Skeletal muscle tissue (tissue), 4 donors: Measurements from ENCODE around the gene WDR46. TPM values are rescaled to one million over a fixed set of nuclear protein-coding genes. Genes with fewer than 3 reads are reported as not detected.

Experiments
- H3K27ac ChIP-seq: one replicate; pipeline ENCODE4 v1.7.0; 2013; ENCODE audit warnings: mild to moderate bottlenecking, low read depth, low read length, inconsistent platforms
- H3K27me3 ChIP-seq, 3 donors: one replicate each; pipeline ENCODE4 v1.7.0; 2013; ENCODE audit warnings: low read length in 3 of 3; ENCODE audit not compliant: control insufficient read depth in 3 of 3, insufficient read depth in 3 of 3
- H3K36me3 ChIP-seq, 3 donors: one replicate each; pipeline ENCODE4 v1.7.0; 2013; ENCODE audit warnings: low read length in 3 of 3; ENCODE audit not compliant: control insufficient read depth in 3 of 3, insufficient read depth in 3 of 3
- H3K4me1 ChIP-seq, 3 donors: one replicate each; pipeline ENCODE4 v1.7.0; 2013; ENCODE audit warnings: low read length in 3 of 3, mild to moderate bottlenecking in 3 of 3; ENCODE audit not compliant: control insufficient read depth in 3 of 3, insufficient read depth in 3 of 3
- H3K4me3 ChIP-seq, 3 donors: one replicate each; pipeline ENCODE4 v1.7.0; 2013; ENCODE audit warnings: low read length in 3 of 3
- H3K9ac ChIP-seq, 3 donors: one replicate each; pipeline ENCODE4 v1.7.0; 2013; ENCODE audit warnings: low read length in 3 of 3, mild to moderate bottlenecking in 3 of 3, moderate library complexity in 2 of 3, low read depth in 1 of 3
- H3K9me3 ChIP-seq, 3 donors: one replicate each; pipeline ENCODE4 v1.7.0; 2013; ENCODE audit warnings: low read length in 3 of 3; ENCODE audit not compliant: control insufficient read depth in 3 of 3
- total RNA-seq: library from RNA; depleted of rRNA; stranded (reverse); fragments of >200 nt; gene quantifications from one replicate; pipeline ENCODE4 v1.2.3, GENCODE V29; 2014
- donor health status: Osteomylitis.

Gene WDR46
- total RNA-seq, 1 donor from 2014 or later, result 67.3 TPM

GRCh38 chr6:33249732-33250630 lies 39.1 kb downstream of the WDR46 start:
- Histone ChIP-seq H3K27me3 (no peaks in the 10 kb centered on the region), H3K4me3 (peak overlapping the region; percentile 79 to 92 (median 87)), H3K36me3 (peaks cover 5 to 14% (median 12%) of the 10 kb centered on the region in 3 donors), H3K27ac (peak overlapping the region; percentile 94), H3K9ac (peak overlapping the region; percentile 88 to 97 (median 93)), H3K4me1 (peaks cover 21 to 23% (median 22%) of the 10 kb centered on the region in 3 donors), H3K9me3 (no peaks in the 10 kb centered on the region)

- peak overlapping the region; percentile 88 to 97 (median 93) for H3K9ac ChIP-seq
- no peaks in the 10 kb centered on the region for H3K27me3 ChIP-seq
- no peaks in the 10 kb centered on the region for H3K9me3 ChIP-seq
- H3K27ac ChIP-seq, result peak overlapping the region; percentile 94
- peaks cover 5 to 13% (median 12%) of the 10 kb centered on the region in 3 donors for H3K36me3 ChIP-seq
- peaks cover 21 to 23% (median 22%) of the 10 kb centered on the region in 3 donors for H3K4me1 ChIP-seq
- H3K4me3 ChIP-seq, result peak overlapping the region; percentile 82 to 92 (median 87)
These were observed 39.9 kb downstream of the WDR46 start for GRCh38 chr6:33248932-33249731.

DNA sequence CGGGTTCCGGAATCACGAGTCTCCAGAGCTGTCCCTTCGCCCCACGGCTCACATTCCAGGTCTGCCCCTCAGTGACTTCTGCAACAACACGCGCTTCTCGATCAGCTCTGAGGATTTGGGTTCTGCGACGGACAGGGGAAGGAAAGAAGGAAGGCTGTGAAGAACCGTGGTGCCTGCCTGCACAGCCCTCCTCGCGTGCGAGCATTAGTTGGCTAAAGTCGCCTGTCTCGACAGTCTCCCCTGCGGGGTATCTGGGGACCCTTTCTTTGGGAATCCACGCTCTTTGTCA lies 40.5 kb downstream of the WDR46 start:
- Histone ChIP-seq H3K4me1 (peaks cover 21 to 23% (median 22%) of the 10 kb centered on the region in 3 donors), H3K36me3 (peaks cover 5 to 13% (median 12%) of the 10 kb centered on the region in 3 donors), H3K9ac (peak overlapping the region; percentile 84 to 97 (median 93)), H3K4me3 (peak overlapping the region; percentile 82 to 92 (median 87)), H3K27me3 (no peaks in the 10 kb centered on the region), H3K27ac (peak overlapping the region; percentile 94), H3K9me3 (no peaks in the 10 kb centered on the region)

GRCh38 chr6:33247977-33248642 lies 40.9 kb downstream of the WDR46 start:
- Histone ChIP-seq H3K27ac (peak overlapping the region; percentile 94), H3K4me1 (peaks cover 21 to 23% (median 22%) of the 10 kb centered on the region in 3 donors), H3K27me3 (no peaks in the 10 kb centered on the region), H3K9ac (peak overlapping the region; percentile 84 to 97 (median 93)), H3K4me3 (peak overlapping the region; percentile 82 to 92 (median 87)), H3K9me3 (no peaks in the 10 kb centered on the region), H3K36me3 (peaks cover 5 to 13% (median 12%) of the 10 kb centered on the region in 3 donors)

DNA sequence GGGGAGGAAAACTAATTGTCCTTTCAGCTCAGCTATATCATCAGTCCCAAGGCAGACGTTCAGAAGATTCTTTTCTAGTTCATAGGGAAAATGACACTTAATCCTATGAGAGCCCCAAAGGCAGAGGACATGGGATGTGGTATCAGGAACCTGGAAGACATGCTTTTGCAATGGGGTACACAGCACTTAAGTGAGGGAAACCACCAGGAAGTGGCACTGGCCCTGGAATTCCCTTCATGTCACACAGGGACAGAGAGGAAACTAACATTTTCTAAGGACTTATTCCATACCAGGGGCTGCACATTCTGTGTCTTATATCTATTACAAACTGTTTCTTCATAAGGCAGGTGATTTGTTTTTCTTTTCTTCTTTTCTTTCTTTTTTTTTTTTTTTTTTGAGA lies 45.6 kb downstream of the WDR46 start:
- Histone ChIP-seq H3K27me3 (peaks cover 3 to 7% (median 4%) of the 10 kb centered on the region in 3 donors), H3K27ac (no peak overlapping the region), H3K4me3 (no peak overlapping the region), H3K9me3 (no peaks in the 10 kb centered on the region), H3K36me3 (no peaks in the 10 kb centered on the region), H3K9ac (no peak overlapping the region), H3K4me1 (peaks cover 2 to 5% (median 2%) of the 10 kb centered on the region in 3 donors)

DNA sequence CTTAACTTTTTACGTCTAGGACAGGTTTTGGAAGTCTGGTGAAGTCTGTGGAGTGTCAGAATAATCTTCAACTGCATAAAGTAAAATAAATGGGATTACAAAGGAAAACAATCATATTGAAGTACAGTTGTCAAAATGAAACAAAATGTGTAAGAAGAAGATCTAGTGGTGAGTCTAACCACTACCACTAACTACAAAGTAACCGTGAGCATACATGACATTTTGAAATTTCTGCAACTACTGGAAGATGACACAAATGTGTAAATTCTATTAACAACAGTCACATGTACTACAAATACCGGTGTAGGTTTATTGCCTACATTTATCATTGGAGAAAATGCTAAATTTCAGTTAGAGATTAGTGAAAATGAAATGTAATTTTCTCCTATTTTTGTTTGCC lies 47.1 kb downstream of the WDR46 start:
- Histone ChIP-seq H3K9ac (no peak overlapping the region), H3K27ac (no peak overlapping the region), H3K4me1 (no peaks in the 10 kb centered on the region), H3K36me3 (no peaks in the 10 kb centered on the region), H3K9me3 (no peaks in the 10 kb centered on the region), H3K27me3 (peaks cover 3 to 7% (median 4%) of the 10 kb centered on the region in 3 donors), H3K4me3 (no peak overlapping the region)

GRCh38 chr6:33237741-33238140 lies 51.3 kb downstream of the WDR46 start:
- Histone ChIP-seq H3K27me3 (peaks cover 14 to 18% (median 14%) of the 10 kb centered on the region in 3 donors), H3K9me3 (no peaks in the 10 kb centered on the region), H3K4me3 (no peak overlapping the region), H3K9ac (no peak overlapping the region), H3K27ac (no peak overlapping the region), H3K36me3 (no peaks in the 10 kb centered on the region), H3K4me1 (no peaks in the 10 kb centered on the region)

GRCh38 chr6:33236852-33237251 lies 52.2 kb downstream of the WDR46 start:
- no peaks in the 10 kb centered on the region for H3K36me3 ChIP-seq
- no peak overlapping the region for H3K9ac ChIP-seq
- peaks cover 12 to 18% (median 14%) of the 10 kb centered on the region in 3 donors for H3K27me3 ChIP-seq
- no peaks in the 10 kb centered on the region for H3K9me3 ChIP-seq
- no peak overlapping the region for H3K27ac ChIP-seq
- no peaks in the 10 kb centered on the region for H3K4me1 ChIP-seq
- H3K4me3 ChIP-seq, result no peak overlapping the region

DNA sequence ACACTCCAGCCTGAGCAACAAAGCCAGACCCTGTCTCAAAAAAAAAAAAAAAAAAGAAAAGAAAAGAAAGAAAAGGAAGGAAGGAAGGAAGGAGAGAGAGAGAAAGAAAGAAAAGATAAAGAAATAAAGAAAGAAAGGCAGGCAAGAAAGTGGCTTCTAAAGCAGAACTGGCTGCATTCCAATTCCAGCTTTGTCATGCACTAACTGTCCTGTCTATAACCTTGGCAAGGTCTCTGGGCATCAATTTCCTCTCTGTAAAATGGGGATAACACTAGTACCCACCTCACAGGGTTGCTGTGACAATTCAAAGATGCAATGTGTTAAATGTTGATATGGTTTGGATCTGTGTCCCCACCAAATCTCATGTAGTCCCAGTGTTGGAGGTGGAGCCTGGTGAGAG lies 52.7 kb downstream of the WDR46 start:
- Histone ChIP-seq H3K4me1 (no peaks in the 10 kb centered on the region), H3K36me3 (no peaks in the 10 kb centered on the region), H3K9ac (no peak overlapping the region), H3K27me3 (peaks cover 12 to 18% (median 14%) of the 10 kb centered on the region in 3 donors), H3K9me3 (no peaks in the 10 kb centered on the region), H3K4me3 (no peak overlapping the region), H3K27ac (no peak overlapping the region)
